Astrocyte (in vitro differentiated cells and primary cell): ENCODE results near the gene LAMA3. TPM values are rescaled to one million over a fixed set of nuclear protein-coding genes. Genes with fewer than 3 reads are reported as not detected.

Experiments used
- DNase-seq: peaks from one replicate; pipeline ENCODE4 v3.0.0-alpha.2; 2010; ENCODE audit warnings: low read depth
- FAIRE-seq: peaks from 2 replicates; lab custom pipeline; 2011; peaks lifted over from hg19 to GRCh38; lab: Jason Lieb, UNC
- H2AFZ ChIP-seq: 2 replicates; pipeline ENCODE4 v1.6.0; 2012; ENCODE audit warnings: low read depth, low read length, inconsistent platforms
- H3K27ac ChIP-seq: 2 replicates; pipeline ENCODE4 v1.5.1; 2011; ENCODE audit warnings: low read depth, low read length, inconsistent platforms
- H3K27me3 ChIP-seq: 2 replicates; pipeline ENCODE4 v1.6.0; 2011; ENCODE audit warnings: low read length, inconsistent platforms; ENCODE audit not compliant: insufficient read depth
- H3K36me3 ChIP-seq: 2 replicates; pipeline ENCODE4 v1.5.1; 2011; ENCODE audit warnings: low read length, inconsistent platforms; ENCODE audit not compliant: insufficient read depth
- H3K4me1 ChIP-seq: 2 replicates; pipeline ENCODE4 v1.5.1; 2011; ENCODE audit warnings: low read length, inconsistent platforms; ENCODE audit not compliant: insufficient read depth
- H3K4me2 ChIP-seq: 2 replicates; pipeline ENCODE4 v1.6.0; 2012; ENCODE audit warnings: low read length, inconsistent platforms
- H3K4me3 ChIP-seq: 2 replicates; pipeline ENCODE4 v1.5.1; 2011; ENCODE audit warnings: low read depth, mild to moderate bottlenecking, low read length, inconsistent platforms; ENCODE audit not compliant: insufficient read depth
- H3K79me2 ChIP-seq: 2 replicates; pipeline ENCODE4 v1.6.0; 2012; ENCODE audit warnings: mild to moderate bottlenecking, low read length, inconsistent platforms; ENCODE audit not compliant: insufficient read depth
- H3K9ac ChIP-seq: 2 replicates; pipeline ENCODE4 v1.6.0; 2012; ENCODE audit warnings: mild to moderate bottlenecking, low read length, inconsistent platforms
- H3K9me3 ChIP-seq: 2 replicates; pipeline ENCODE4 v1.5.1; 2012; ENCODE audit warnings: low read depth, mild to moderate bottlenecking, low read length, inconsistent platforms; ENCODE audit not compliant: insufficient read depth
- H4K20me1 ChIP-seq: 2 replicates; pipeline ENCODE4 v1.6.0; 2012; ENCODE audit warnings: low read length, inconsistent platforms; ENCODE audit not compliant: insufficient read depth
- H3K27ac Mint-ChIP-seq: one replicate; pipeline ENCODE4 v1.8.0; 2021; ENCODE audit warnings: mild to moderate bottlenecking, mixed read lengths; ENCODE audit not compliant: unreplicated experiment
- H3K27me3 Mint-ChIP-seq: one replicate; pipeline ENCODE4 v1.8.0; 2021; ENCODE audit warnings: low read depth, mixed read lengths; ENCODE audit not compliant: unreplicated experiment
- H3K36me3 Mint-ChIP-seq: one replicate; pipeline ENCODE4 v1.8.0; 2021; ENCODE audit warnings: low read depth, mixed read lengths; ENCODE audit not compliant: unreplicated experiment
- H3K4me1 Mint-ChIP-seq: one replicate; pipeline ENCODE4 v1.8.0; 2021; ENCODE audit warnings: low read depth, mixed read lengths; ENCODE audit not compliant: unreplicated experiment
- H3K4me3 Mint-ChIP-seq: one replicate; pipeline ENCODE4 v1.8.0; 2021; ENCODE audit warnings: mild to moderate bottlenecking, moderate library complexity, mixed read lengths; ENCODE audit not compliant: unreplicated experiment
- H3K9me3 Mint-ChIP-seq: one replicate; pipeline ENCODE4 v1.8.0; 2021; ENCODE audit warnings: mild to moderate bottlenecking, mixed read lengths; ENCODE audit not compliant: unreplicated experiment
- CTCF ChIP-seq: IDR thresholded peaks from 2 replicates; pipeline ENCODE4 v1.5.1; 2011; ENCODE audit warnings: low read depth, mild to moderate bottlenecking, inconsistent platforms, low read length, moderate library complexity; ENCODE audit not compliant: insufficient read depth
- EZH2 ChIP-seq: IDR thresholded peaks from 2 replicates; pipeline ENCODE4 v1.6.1; 2012; ENCODE audit warnings: mild to moderate bottlenecking, low read length, inconsistent platforms; ENCODE audit not compliant: insufficient read depth
- total RNA-seq: library from RNA; stranded (reverse); gene quantifications from 2 replicates; pipeline ENCODE4 v1.2.1, GENCODE V29; 2021

The LAMA3 gene
- total RNA-seq, 1 donor from 2014 or later = 0.86 TPM

- Histone ChIP-seq H3K27me3 (peaks cover 11% of the 10 kb centered on the region), H3K36me3 (no peaks in the 10 kb centered on the region), H3K9ac (no peak overlapping the region), H4K20me1 (no peaks in the 10 kb centered on the region), H3K4me2 (no peak overlapping the region), H3K4me1 (no peaks in the 10 kb centered on the region), H3K4me3 (no peak overlapping the region), H3K79me2 (no peaks in the 10 kb centered on the region), H3K9me3 (no peaks in the 10 kb centered on the region), H3K27ac (no peak overlapping the region), H2AFZ (no peak overlapping the region)
- no peak overlapping the region for H3K4me3 Mint-ChIP-seq
- no peak for DNase-seq
- H3K27ac Mint-ChIP-seq = no peak overlapping the region
- peaks cover 5% of the 10 kb centered on the region for H3K4me1 Mint-ChIP-seq
- TF ChIP-seq CTCF (no peak), EZH2 (no peak)
- H3K36me3 Mint-ChIP-seq = no peaks in the 10 kb centered on the region
- peaks cover 2% of the 10 kb centered on the region for H3K27me3 Mint-ChIP-seq
- no peak for FAIRE-seq
- no peaks in the 10 kb centered on the region for H3K9me3 Mint-ChIP-seq
Measured at GRCh38 chr18:23798249-23798648, 109.0 kb downstream of the LAMA3 start.

- Mint-ChIP-seq H3K4me3 (no peak overlapping the region), H3K27me3 (peaks cover 6% of the 10 kb centered on the region), H3K27ac (no peak overlapping the region), H3K36me3 (no peaks in the 10 kb centered on the region), H3K9me3 (no peaks in the 10 kb centered on the region), H3K4me1 (peaks cover 5% of the 10 kb centered on the region)
- Histone ChIP-seq H2AFZ (no peak overlapping the region), H3K27me3 (peaks cover 11% of the 10 kb centered on the region), H3K9ac (no peak overlapping the region), H3K4me2 (no peak overlapping the region), H3K9me3 (no peaks in the 10 kb centered on the region), H4K20me1 (no peaks in the 10 kb centered on the region), H3K27ac (no peak overlapping the region), H3K4me3 (no peak overlapping the region), H3K36me3 (no peaks in the 10 kb centered on the region), H3K79me2 (no peaks in the 10 kb centered on the region), H3K4me1 (no peaks in the 10 kb centered on the region)
- DNase-seq (no peak), FAIRE-seq (no peak)
- no peak for TF ChIP-seq EZH2
- TF ChIP-seq CTCF = no peak
Measured at GRCh38 chr18:23798824-23799223, 109.6 kb downstream of the LAMA3 start.

- Histone ChIP-seq H4K20me1 (no peaks in the 10 kb centered on the region), H3K9ac (no peak overlapping the region), H3K27me3 (peaks cover 11% of the 10 kb centered on the region), H3K27ac (no peak overlapping the region), H2AFZ (no peak overlapping the region), H3K36me3 (no peaks in the 10 kb centered on the region), H3K9me3 (no peaks in the 10 kb centered on the region), H3K4me3 (no peak overlapping the region), H3K4me2 (no peak overlapping the region), H3K79me2 (no peaks in the 10 kb centered on the region), H3K4me1 (no peaks in the 10 kb centered on the region)
- no peaks in the 10 kb centered on the region for H3K36me3 Mint-ChIP-seq
- TF ChIP-seq EZH2 (no peak), CTCF (no peak)
- FAIRE-seq (no peak), DNase-seq (no peak)
- H3K27ac Mint-ChIP-seq = no peak overlapping the region
- H3K4me3 Mint-ChIP-seq = no peak overlapping the region
- peaks cover 5% of the 10 kb centered on the region for H3K4me1 Mint-ChIP-seq
- H3K27me3 Mint-ChIP-seq = peaks cover 12% of the 10 kb centered on the region
- H3K9me3 Mint-ChIP-seq = no peaks in the 10 kb centered on the region
Measured at GRCh38 chr18:23799540-23799939, 110.3 kb downstream of the LAMA3 start.
